ENCODE measurements around the gene C2orf15. TPM values are rescaled to one million over a fixed set of nuclear protein-coding genes. Genes with fewer than 3 reads are reported as not detected.

Gene C2orf15
- total and polyA plus RNA-seq, 9 of the 15 experiments (the other 6 are each of a cell fraction or from before 2014, with no cell fraction given) = 0.04 to 0.27 (median 0.15) TPM; not detected in 1

- TF ChIP-seq UBTF (IDR thresholded peaks at IDR 0.05; ENCODE audit: borderline replicate concordance in 1 of 2, low read depth in 2 of 2, low read length in 2 of 2) (peak in 1 of 2 experiments; percentile 73; a peak in 1 of 4 replicates), RNF219 (CRISPR knock-in tag; IDR thresholded peaks at IDR 0.05) (no peak), ZNF655 (CRISPR knock-in tag; IDR thresholded peaks at IDR 0.05) (no peak), HIVEP1 (CRISPR knock-in tag; IDR thresholded peaks at IDR 0.05) (no peak), MTA1 (IDR thresholded peaks at IDR 0.05; ENCODE audit: borderline replicate concordance) (no peak), HNRNPL (IDR thresholded peaks at IDR 0.05; ENCODE audit: low read depth, low read length) (no peak), MBD2 (IDR thresholded peaks at IDR 0.05; ENCODE audit: borderline replicate concordance, low read depth) (no peak), LCOR (CRISPR knock-in tag; IDR thresholded peaks at IDR 0.05) (peak; percentile 77), RBFOX2 (IDR thresholded peaks at IDR 0.05; ENCODE audit: low read depth, low read length) (peak; percentile 66), ARID4B (CRISPR knock-in tag; IDR thresholded peaks at IDR 0.05) (peak; percentile 68; the same call in 1 of the 2 replicates)
Observed at GRCh38 chr2:99141110-99142108, at the start of gene C2orf15 (continued).
